ENCODE measurements around the gene CARNS1. TPM values are rescaled to one million over a fixed set of nuclear protein-coding genes. Genes with fewer than 3 reads are reported as not detected.
A peak's percentile ranks its signal among the peaks of the same experiment; 100 is the strongest.

The CARNS1 gene
- total and polyA plus RNA-seq, 2 of the 13 experiments (the other 11 are each of a cell fraction or from before 2014, with no cell fraction given): not detected

- TF ChIP-seq MXD4 (CRISPR knock-in tag; IDR thresholded peaks at IDR 0.05): no peak
- TF ChIP-seq CTCF (CRISPR knock-in tag; IDR thresholded peaks at IDR 0.05): no peak
These were observed 36.9 kb upstream of the CARNS1 start (continued) for GRCh38 chr11:67378544-67378943.

GRCh38 chr11:67379061-67380058, 36.1 kb upstream of the CARNS1 start:
- Histone ChIP-seq H3K36me3 (replicated peaks in 1 of 2; ENCODE audit: control insufficient read depth in 1 of 2, insufficient read depth in 2 of 2, low read length in 2 of 2) (no peaks in the 10 kb centered on the region), H3K4me3 (replicated peaks in 1 of 3; ENCODE audit: insufficient read depth in 1 of 3, low read depth in 2 of 3, low read length in 3 of 3) (peak overlapping the region in 1 of 3 experiments; percentile 47; a peak in 2 of 6 replicates), H4K20me1 (ENCODE audit: insufficient read depth, low read length) (no peaks in the 10 kb centered on the region), H3K27me3 (ENCODE audit: control insufficient read depth in 1 of 2, insufficient read depth in 2 of 2, low read length in 2 of 2) (peaks cover 2 to 29% of the 10 kb centered on the region in 2 experiments; a peak in 3 of 5 replicates), H3K4me1 (ENCODE audit: insufficient read depth, low read length) (peaks cover 36% of the 10 kb centered on the region), H2AFZ (ENCODE audit: low read length) (no peak overlapping the region), H3K79me2 (ENCODE audit: insufficient read depth, low read length) (no peaks in the 10 kb centered on the region), H3K27ac (ENCODE audit: extremely low read length, insufficient read depth, low read length) (no peak overlapping the region), H3K9me3 (ENCODE audit: low read length) (no peaks in the 10 kb centered on the region), H3K4me2 (ENCODE audit: low read depth, low read length) (peak overlapping the region; percentile 45; the same call in 1 of the 2 replicates), H3K9ac (ENCODE audit: insufficient read depth, low read depth, low read length) (0 out of 2 replicates have a peak overlapping the region, but pooled peaks have one; percentile 5)
- CTCF ChIA-PET (ENCODE audit: low intra/inter-chr PET ratio, low total read pairs): no interaction called here
- peak; percentile 12 for TF ChIP-seq ZNF687 (CRISPR knock-in tag; IDR thresholded peaks at IDR 0.05)
- TF ChIP-seq HNRNPL (IDR thresholded peaks at IDR 0.05; ENCODE audit: low read depth, low read length): 0 out of 2 replicates have a peak, but pooled peaks have one; percentile 69
- TF ChIP-seq ZNF879 (CRISPR knock-in tag; IDR thresholded peaks at IDR 0.05): no peak
- TF ChIP-seq FOSL2 (CRISPR knock-in tag; IDR thresholded peaks at IDR 0.05): peak; percentile 45; the same call in 1 of the 2 replicates
- peak; percentile 44; the same call in 1 of the 2 replicates for TF ChIP-seq ZBTB21 (CRISPR knock-in tag; IDR thresholded peaks at IDR 0.05)
- TF ChIP-seq PHB2 (IDR thresholded peaks at IDR 0.05; ENCODE audit: partially characterized antibody): no peak
- peak; percentile 88 for TF ChIP-seq ZNF263 (CRISPR knock-in tag; IDR thresholded peaks at IDR 0.05)
- ATAC-seq (peak; percentile 8; the same call in 1 of the 3 replicates), DNase-seq (ENCODE audit: low spot score) (no peak), FAIRE-seq (no peak)
- POLR2A ChIA-PET: interaction anchor here (0.5 to 18.5 kb wide), 2 partner anchors 22 to 26 kb away, joined by 3 to 365 read pairs; partner anchors contain the start of genes POLD4 and PPP1CA
- intact Hi-C loops (cut with micrococcal nuclease; ENCODE audit: unreplicated experiment) (loop anchor here (10.0 kb wide), 1 partner anchor 135 kb away; no protein-coding TSS in a partner anchor), in situ Hi-C loops (cut with HindIII; ENCODE audit: extremely low pct_ligation_motif_present, low pct_unique_long_range_greater_than_20kb) (loop anchor here (5.0 kb wide), 1 partner anchor 117 kb away; no protein-coding TSS in a partner anchor)
- no TSS peak for BruUV-seq (replicated peaks)
- 20% methylated on average over 14 of the region's 23 CpGs for WGBS (ENCODE audit: low lambda C conversion rate)
